Astrocyte (in vitro differentiated cells and primary cell): Measurements from ENCODE around the gene LRRC28. TPM values are rescaled to one million over a fixed set of nuclear protein-coding genes. Genes with fewer than 3 reads are reported as not detected.

Source experiments
- DNase-seq: peaks from one replicate; pipeline ENCODE4 v3.0.0-alpha.2; 2010; ENCODE audit warnings: low read depth
- FAIRE-seq: peaks from 2 replicates; lab custom pipeline; 2011; peaks lifted over from hg19 to GRCh38; lab: Jason Lieb, UNC
- H2AFZ ChIP-seq: 2 replicates; pipeline ENCODE4 v1.6.0; 2012; ENCODE audit warnings: low read depth, low read length, inconsistent platforms
- H3K27ac ChIP-seq: 2 replicates; pipeline ENCODE4 v1.5.1; 2011; ENCODE audit warnings: low read depth, low read length, inconsistent platforms
- H3K27me3 ChIP-seq: 2 replicates; pipeline ENCODE4 v1.6.0; 2011; ENCODE audit warnings: low read length, inconsistent platforms; ENCODE audit not compliant: insufficient read depth
- H3K36me3 ChIP-seq: 2 replicates; pipeline ENCODE4 v1.5.1; 2011; ENCODE audit warnings: low read length, inconsistent platforms; ENCODE audit not compliant: insufficient read depth
- H3K4me1 ChIP-seq: 2 replicates; pipeline ENCODE4 v1.5.1; 2011; ENCODE audit warnings: low read length, inconsistent platforms; ENCODE audit not compliant: insufficient read depth
- H3K4me2 ChIP-seq: 2 replicates; pipeline ENCODE4 v1.6.0; 2012; ENCODE audit warnings: low read length, inconsistent platforms
- H3K4me3 ChIP-seq: 2 replicates; pipeline ENCODE4 v1.5.1; 2011; ENCODE audit warnings: low read depth, mild to moderate bottlenecking, low read length, inconsistent platforms; ENCODE audit not compliant: insufficient read depth
- H3K79me2 ChIP-seq: 2 replicates; pipeline ENCODE4 v1.6.0; 2012; ENCODE audit warnings: mild to moderate bottlenecking, low read length, inconsistent platforms; ENCODE audit not compliant: insufficient read depth
- H3K9ac ChIP-seq: 2 replicates; pipeline ENCODE4 v1.6.0; 2012; ENCODE audit warnings: mild to moderate bottlenecking, low read length, inconsistent platforms
- H3K9me3 ChIP-seq: 2 replicates; pipeline ENCODE4 v1.5.1; 2012; ENCODE audit warnings: low read depth, mild to moderate bottlenecking, low read length, inconsistent platforms; ENCODE audit not compliant: insufficient read depth
- H4K20me1 ChIP-seq: 2 replicates; pipeline ENCODE4 v1.6.0; 2012; ENCODE audit warnings: low read length, inconsistent platforms; ENCODE audit not compliant: insufficient read depth
- H3K27ac Mint-ChIP-seq: one replicate; pipeline ENCODE4 v1.8.0; 2021; ENCODE audit warnings: mild to moderate bottlenecking, mixed read lengths; ENCODE audit not compliant: unreplicated experiment
- H3K27me3 Mint-ChIP-seq: one replicate; pipeline ENCODE4 v1.8.0; 2021; ENCODE audit warnings: low read depth, mixed read lengths; ENCODE audit not compliant: unreplicated experiment
- H3K36me3 Mint-ChIP-seq: one replicate; pipeline ENCODE4 v1.8.0; 2021; ENCODE audit warnings: low read depth, mixed read lengths; ENCODE audit not compliant: unreplicated experiment
- H3K4me1 Mint-ChIP-seq: one replicate; pipeline ENCODE4 v1.8.0; 2021; ENCODE audit warnings: low read depth, mixed read lengths; ENCODE audit not compliant: unreplicated experiment
- H3K4me3 Mint-ChIP-seq: one replicate; pipeline ENCODE4 v1.8.0; 2021; ENCODE audit warnings: mild to moderate bottlenecking, moderate library complexity, mixed read lengths; ENCODE audit not compliant: unreplicated experiment
- H3K9me3 Mint-ChIP-seq: one replicate; pipeline ENCODE4 v1.8.0; 2021; ENCODE audit warnings: mild to moderate bottlenecking, mixed read lengths; ENCODE audit not compliant: unreplicated experiment
- EZH2 ChIP-seq: IDR thresholded peaks from 2 replicates; pipeline ENCODE4 v1.6.1; 2012; ENCODE audit warnings: mild to moderate bottlenecking, low read length, inconsistent platforms; ENCODE audit not compliant: insufficient read depth
- total RNA-seq: library from RNA; stranded (reverse); gene quantifications from 2 replicates; pipeline ENCODE4 v1.2.1, GENCODE V29; 2021
- TF ChIP-seq, protein P1 (sequence below): IDR thresholded peaks from 2 replicates; pipeline ENCODE4 v1.5.1; 2011; ENCODE audit warnings: low read depth, mild to moderate bottlenecking, inconsistent platforms, low read length, moderate library complexity; ENCODE audit not compliant: insufficient read depth

The LRRC28 gene
- total RNA-seq, 1 donor from 2014 or later: 28.1 TPM

DNA sequence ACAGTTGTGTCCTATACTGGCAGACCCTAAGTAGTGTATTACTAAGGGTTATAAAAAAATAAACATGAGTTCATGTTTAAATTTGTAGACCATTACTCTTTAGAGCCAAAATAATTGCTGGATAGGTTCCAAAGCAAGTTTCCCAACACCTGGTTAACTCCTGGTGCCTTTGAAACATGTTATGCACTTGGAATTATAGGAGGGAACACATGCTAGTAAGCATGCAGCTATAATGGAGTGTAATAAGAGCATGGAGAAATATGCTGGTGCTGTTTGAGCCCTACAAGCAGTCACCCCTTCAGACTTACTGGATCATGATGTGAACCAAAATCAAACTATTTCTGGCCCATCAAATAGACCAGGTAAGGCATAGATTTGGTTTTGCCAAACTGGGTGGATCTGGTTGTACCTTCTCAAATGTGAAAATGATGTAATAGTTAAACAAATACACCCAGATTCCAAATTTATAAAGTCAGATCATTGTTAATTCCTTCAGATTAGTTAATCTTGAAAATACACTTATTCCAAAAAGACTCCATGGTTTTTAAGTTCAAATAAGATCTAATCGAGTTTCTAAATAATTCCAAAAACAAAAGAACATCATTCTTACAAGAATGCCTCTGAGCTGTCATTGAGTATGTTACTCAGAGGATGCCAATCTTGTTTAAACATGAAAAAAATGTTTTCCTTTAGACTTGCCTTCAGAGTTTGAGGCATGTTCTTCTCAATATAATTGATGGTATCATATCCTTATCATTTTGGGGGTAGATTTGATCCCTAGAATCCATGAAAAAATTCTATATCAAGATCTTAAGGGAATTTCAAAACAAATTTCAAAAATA is 69.3 kb downstream of the LRRC28 start:
- no peak overlapping the region for H3K27ac ChIP-seq
- no peak overlapping the region for H3K4me3 ChIP-seq
- FAIRE-seq (no peak), DNase-seq (no peak)
- H3K9me3 ChIP-seq: no peaks in the 10 kb centered on the region
- H3K27me3 ChIP-seq: no peaks in the 10 kb centered on the region
- TF ChIP-seq, protein P1, sequence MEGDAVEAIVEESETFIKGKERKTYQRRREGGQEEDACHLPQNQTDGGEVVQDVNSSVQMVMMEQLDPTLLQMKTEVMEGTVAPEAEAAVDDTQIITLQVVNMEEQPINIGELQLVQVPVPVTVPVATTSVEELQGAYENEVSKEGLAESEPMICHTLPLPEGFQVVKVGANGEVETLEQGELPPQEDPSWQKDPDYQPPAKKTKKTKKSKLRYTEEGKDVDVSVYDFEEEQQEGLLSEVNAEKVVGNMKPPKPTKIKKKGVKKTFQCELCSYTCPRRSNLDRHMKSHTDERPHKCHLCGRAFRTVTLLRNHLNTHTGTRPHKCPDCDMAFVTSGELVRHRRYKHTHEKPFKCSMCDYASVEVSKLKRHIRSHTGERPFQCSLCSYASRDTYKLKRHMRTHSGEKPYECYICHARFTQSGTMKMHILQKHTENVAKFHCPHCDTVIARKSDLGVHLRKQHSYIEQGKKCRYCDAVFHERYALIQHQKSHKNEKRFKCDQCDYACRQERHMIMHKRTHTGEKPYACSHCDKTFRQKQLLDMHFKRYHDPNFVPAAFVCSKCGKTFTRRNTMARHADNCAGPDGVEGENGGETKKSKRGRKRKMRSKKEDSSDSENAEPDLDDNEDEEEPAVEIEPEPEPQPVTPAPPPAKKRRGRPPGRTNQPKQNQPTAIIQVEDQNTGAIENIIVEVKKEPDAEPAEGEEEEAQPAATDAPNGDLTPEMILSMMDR: no peak
- TF ChIP-seq EZH2: no peak
- peak overlapping the region; percentile 88 for H3K27ac Mint-ChIP-seq
- H3K4me3 Mint-ChIP-seq: no peak overlapping the region
- H2AFZ ChIP-seq: no peak overlapping the region
- H3K36me3 Mint-ChIP-seq: peaks cover 2% of the 10 kb centered on the region
- H3K79me2 ChIP-seq: no peaks in the 10 kb centered on the region
- no peaks in the 10 kb centered on the region for H3K9me3 Mint-ChIP-seq
- H3K4me1 Mint-ChIP-seq: peaks cover 49% of the 10 kb centered on the region
- H3K27me3 Mint-ChIP-seq: no peaks in the 10 kb centered on the region
- no peaks in the 10 kb centered on the region for H3K36me3 ChIP-seq
- H3K4me2 ChIP-seq: no peak overlapping the region
- H3K9ac ChIP-seq: no peak overlapping the region
- H4K20me1 ChIP-seq: no peaks in the 10 kb centered on the region
- H3K4me1 ChIP-seq: peaks cover 30% of the 10 kb centered on the region

DNA sequence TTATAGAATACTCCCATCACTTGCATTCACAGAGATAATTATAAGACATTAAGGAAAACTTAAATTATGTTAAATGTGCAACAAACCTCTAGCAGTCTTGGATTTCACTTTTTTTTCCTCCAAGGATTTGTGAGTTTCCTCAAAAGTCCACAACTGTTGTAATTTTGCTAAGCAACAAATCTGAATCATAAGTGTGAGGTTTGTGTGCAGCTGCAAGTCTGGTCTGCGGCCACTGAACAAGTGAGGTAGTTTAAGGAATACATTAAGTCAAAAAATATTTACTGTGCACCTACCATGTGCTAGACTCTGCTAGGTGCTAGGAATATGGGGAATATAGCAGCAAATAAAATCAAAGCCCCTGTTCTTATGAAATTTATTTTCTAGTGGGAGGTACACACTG is 70.2 kb downstream of the LRRC28 start:
- H3K36me3 ChIP-seq: no peaks in the 10 kb centered on the region
- no peak overlapping the region for H2AFZ ChIP-seq
- no peaks in the 10 kb centered on the region for H3K27me3 ChIP-seq
- no peaks in the 10 kb centered on the region for H3K79me2 ChIP-seq
- H3K4me3 ChIP-seq: no peak overlapping the region
- H3K9me3 Mint-ChIP-seq: no peaks in the 10 kb centered on the region
- no peaks in the 10 kb centered on the region for H3K9me3 ChIP-seq
- no peaks in the 10 kb centered on the region for H4K20me1 ChIP-seq
- H3K4me1 ChIP-seq: peaks cover 30% of the 10 kb centered on the region
- TF ChIP-seq, protein P1: no peak
- TF ChIP-seq EZH2: no peak
- peak overlapping the region; percentile 88 for H3K27ac Mint-ChIP-seq
- FAIRE-seq: no peak
- no peak overlapping the region for H3K27ac ChIP-seq
- H3K36me3 Mint-ChIP-seq: peaks cover 3% of the 10 kb centered on the region
- no peak overlapping the region for H3K9ac ChIP-seq
- H3K4me2 ChIP-seq: no peak overlapping the region
- H3K27me3 Mint-ChIP-seq: no peaks in the 10 kb centered on the region
- no peak for DNase-seq
- peaks cover 55% of the 10 kb centered on the region for H3K4me1 Mint-ChIP-seq
- no peak overlapping the region for H3K4me3 Mint-ChIP-seq
